ENCODE results near the gene ABLIM2. TPM values are rescaled to one million over a fixed set of nuclear protein-coding genes. Genes with fewer than 3 reads are reported as not detected.

ABLIM2 gene
- total and polyA plus RNA-seq, 2 of the 13 experiments (the other 11 are each of a cell fraction or from before 2014, with no cell fraction given) = 0.20 to 0.37 TPM

DNA sequence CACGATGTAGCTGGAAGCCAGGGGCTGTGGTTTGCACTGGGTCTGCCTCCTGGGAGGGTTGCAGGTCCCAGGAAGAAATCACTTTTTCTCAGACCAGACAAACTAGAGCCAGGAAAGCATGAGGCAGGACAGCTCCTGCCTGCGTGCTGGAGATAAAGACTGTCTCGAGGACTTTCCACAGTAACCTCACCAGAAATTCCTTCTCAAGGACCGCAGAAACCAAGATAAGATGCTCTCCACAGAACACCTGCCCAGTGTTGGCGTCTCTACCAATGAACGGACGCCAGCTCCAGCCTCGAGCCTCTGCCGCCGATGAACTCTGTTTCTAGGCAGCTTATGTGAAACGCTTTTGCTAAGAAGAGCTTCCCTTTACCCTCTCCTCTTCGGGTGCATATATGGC lies 142.1 kb downstream of the ABLIM2 start:
- no peak overlapping the region for H2AFZ ChIP-seq (ENCODE audit: low read length)
- no peaks in the 10 kb centered on the region for H4K20me1 ChIP-seq (ENCODE audit: insufficient read depth, low read length)
- no peak for FAIRE-seq
- peaks cover 13% of the 10 kb centered on the region for H3K4me1 ChIP-seq (ENCODE audit: insufficient read depth, low read length)
- no peak overlapping the region for H3K4me3 ChIP-seq (replicated peaks in 1 of 3; ENCODE audit: insufficient read depth in 1 of 3, low read depth in 2 of 3, low read length in 3 of 3)
- WGBS (ENCODE audit: low lambda C conversion rate) = 39% methylated on average over 6 of the region's 12 CpGs
- peaks cover 7 to 41% of the 10 kb centered on the region in 2 experiments; a peak in 4 of 5 replicates for H3K27me3 ChIP-seq (ENCODE audit: control insufficient read depth in 1 of 2, insufficient read depth in 2 of 2, low read length in 2 of 2)
- ChIA-PET POLR2A (no interaction called here), CTCF (ENCODE audit: low intra/inter-chr PET ratio, low total read pairs) (no interaction called here)
- H3K9me3 ChIP-seq (ENCODE audit: low read length) = no peaks in the 10 kb centered on the region
- no peak for ATAC-seq
- in situ Hi-C loops (cut with HindIII; ENCODE audit: extremely low pct_ligation_motif_present, low pct_unique_long_range_greater_than_20kb) (no loop called here), intact Hi-C loops (cut with micrococcal nuclease; ENCODE audit: unreplicated experiment) (no loop called here)
- no peak overlapping the region for H3K27ac ChIP-seq (ENCODE audit: extremely low read length, insufficient read depth, low read length)
- TF ChIP-seq ASH2L (IDR thresholded peaks at IDR 0.05; ENCODE audit: insufficient read length, low read depth, low read length) (no peak), KLF11 (CRISPR knock-in tag; IDR thresholded peaks at IDR 0.05) (no peak), PCBP1 (IDR thresholded peaks at IDR 0.05; ENCODE audit: borderline replicate concordance, low read depth, low read length) (no peak), ZMYM2 (CRISPR knock-in tag; IDR thresholded peaks at IDR 0.05) (no peak), MIER3 (CRISPR knock-in tag; IDR thresholded peaks at IDR 0.05; ENCODE audit: borderline replicate concordance) (no peak)
- TF ChIP-seq, protein P1, sequence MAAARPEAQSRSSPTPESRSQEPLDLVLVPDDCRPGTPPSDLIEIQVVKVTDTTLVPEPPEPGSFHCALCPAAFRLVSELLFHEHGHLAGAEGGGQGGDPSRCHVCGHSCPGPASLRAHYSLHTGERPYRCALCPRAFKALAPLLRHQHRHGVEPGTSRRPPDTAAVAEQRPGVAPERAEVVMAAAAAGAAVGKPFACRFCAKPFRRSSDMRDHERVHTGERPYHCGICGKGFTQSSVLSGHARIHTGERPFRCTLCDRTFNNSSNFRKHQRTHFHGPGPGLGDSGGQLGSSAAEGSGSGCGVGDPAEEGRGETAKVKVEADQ (CRISPR knock-in tag; IDR thresholded peaks at IDR 0.05; ENCODE audit: borderline replicate concordance) = no peak
- TF ChIP-seq, protein P2, sequence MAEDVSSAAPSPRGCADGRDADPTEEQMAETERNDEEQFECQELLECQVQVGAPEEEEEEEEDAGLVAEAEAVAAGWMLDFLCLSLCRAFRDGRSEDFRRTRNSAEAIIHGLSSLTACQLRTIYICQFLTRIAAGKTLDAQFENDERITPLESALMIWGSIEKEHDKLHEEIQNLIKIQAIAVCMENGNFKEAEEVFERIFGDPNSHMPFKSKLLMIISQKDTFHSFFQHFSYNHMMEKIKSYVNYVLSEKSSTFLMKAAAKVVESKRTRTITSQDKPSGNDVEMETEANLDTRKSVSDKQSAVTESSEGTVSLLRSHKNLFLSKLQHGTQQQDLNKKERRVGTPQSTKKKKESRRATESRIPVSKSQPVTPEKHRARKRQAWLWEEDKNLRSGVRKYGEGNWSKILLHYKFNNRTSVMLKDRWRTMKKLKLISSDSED (CRISPR knock-in tag; IDR thresholded peaks at IDR 0.05) = no peak
- TF ChIP-seq, protein P3, sequence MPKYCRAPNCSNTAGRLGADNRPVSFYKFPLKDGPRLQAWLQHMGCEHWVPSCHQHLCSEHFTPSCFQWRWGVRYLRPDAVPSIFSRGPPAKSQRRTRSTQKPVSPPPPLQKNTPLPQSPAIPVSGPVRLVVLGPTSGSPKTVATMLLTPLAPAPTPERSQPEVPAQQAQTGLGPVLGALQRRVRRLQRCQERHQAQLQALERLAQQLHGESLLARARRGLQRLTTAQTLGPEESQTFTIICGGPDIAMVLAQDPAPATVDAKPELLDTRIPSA (CRISPR knock-in tag; IDR thresholded peaks at IDR 0.05; ENCODE audit: borderline replicate concordance) = no peak
- no peak overlapping the region for H3K4me2 ChIP-seq (ENCODE audit: low read depth, low read length)
- H3K36me3 ChIP-seq (replicated peaks in 1 of 2; ENCODE audit: control insufficient read depth in 1 of 2, insufficient read depth in 2 of 2, low read length in 2 of 2) = no peaks in the 10 kb centered on the region
- no peak for DNase-seq (ENCODE audit: low spot score)
- no peaks in the 10 kb centered on the region for H3K79me2 ChIP-seq (ENCODE audit: insufficient read depth, low read length)
- no TSS peak for BruUV-seq (replicated peaks)
- no peak overlapping the region for H3K9ac ChIP-seq (ENCODE audit: insufficient read depth, low read depth, low read length)

All from HepG2 (cell line).